Testis (tissue), 2 donors: Measurements from ENCODE around the gene PKNOX2.

Experiments used
- POLR2A ChIP-seq: fragments of 450-650 bp; IDR thresholded peaks from one replicate; pipeline ENCODE4 v1.6.1; 2017; ENCODE audit warnings: antibody characterized with exemption, mild to moderate bottlenecking, moderate library complexity
- TF ChIP-seq, protein P1 (sequence below), 3 experiments: fragments of 450-650 bp in 2 of 3; fragments of 200-600 bp in 1 of 3; sonication (generic) in 1 of 3; IDR thresholded peaks; one replicate each; pipeline ENCODE4 v1.5.1; 2016 to 2019; ENCODE audit warnings: antibody characterized with exemption in 3 of 3, mild to moderate bottlenecking in 2 of 3, moderate library complexity in 1 of 3

- TF ChIP-seq, protein P1, sequence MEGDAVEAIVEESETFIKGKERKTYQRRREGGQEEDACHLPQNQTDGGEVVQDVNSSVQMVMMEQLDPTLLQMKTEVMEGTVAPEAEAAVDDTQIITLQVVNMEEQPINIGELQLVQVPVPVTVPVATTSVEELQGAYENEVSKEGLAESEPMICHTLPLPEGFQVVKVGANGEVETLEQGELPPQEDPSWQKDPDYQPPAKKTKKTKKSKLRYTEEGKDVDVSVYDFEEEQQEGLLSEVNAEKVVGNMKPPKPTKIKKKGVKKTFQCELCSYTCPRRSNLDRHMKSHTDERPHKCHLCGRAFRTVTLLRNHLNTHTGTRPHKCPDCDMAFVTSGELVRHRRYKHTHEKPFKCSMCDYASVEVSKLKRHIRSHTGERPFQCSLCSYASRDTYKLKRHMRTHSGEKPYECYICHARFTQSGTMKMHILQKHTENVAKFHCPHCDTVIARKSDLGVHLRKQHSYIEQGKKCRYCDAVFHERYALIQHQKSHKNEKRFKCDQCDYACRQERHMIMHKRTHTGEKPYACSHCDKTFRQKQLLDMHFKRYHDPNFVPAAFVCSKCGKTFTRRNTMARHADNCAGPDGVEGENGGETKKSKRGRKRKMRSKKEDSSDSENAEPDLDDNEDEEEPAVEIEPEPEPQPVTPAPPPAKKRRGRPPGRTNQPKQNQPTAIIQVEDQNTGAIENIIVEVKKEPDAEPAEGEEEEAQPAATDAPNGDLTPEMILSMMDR (IDR thresholded peaks at IDR 0.05): no peak
- TF ChIP-seq POLR2A: no peak
Observed at GRCh38 chr11:125218336-125218735, 53.8 kb downstream of the PKNOX2 start.
